HepG2 (cell line): Measurements from ENCODE around the gene L1CAM. TPM values are rescaled to one million over a fixed set of nuclear protein-coding genes. Genes with fewer than 3 reads are reported as not detected.

Experiments used
- ATAC-seq: fragments of 200-7000 bp; cut with Tn5 transposase; 3 replicates; pipeline ENCODE4 v1.9.1; 2020; ENCODE audit warnings: mild to moderate bottlenecking, moderate library complexity
- BruUV-seq: library from RNA; stranded (reverse); fragments of 400-500 nt; replicated peaks from 2 replicates; lab custom pipeline; 2021; lab: Mats Ljungman, UMichigan
- CTCF ChIA-PET: fragments of 300-600 bp; formaldehyde crosslinking; extraction: SDS; loops from one replicate; lab custom pipeline; 2021; ENCODE audit warnings: low total read pairs, inconsistent platforms, low intra/inter-chr PET ratio; lab: Yijun Ruan, JAX
- POLR2A ChIA-PET: fragments of 350-600 bp; sonication (Branson Sonifier 250); formaldehyde crosslinking; loops from one replicate; lab custom pipeline; 2020; ENCODE audit warnings: antibody characterized with exemption, inconsistent platforms; lab: Yijun Ruan, JAX
- DNase-seq: peaks from one replicate; pipeline ENCODE4 v3.0.0-alpha.2; 2015; ENCODE audit warnings: low spot score
- FAIRE-seq: peaks from 3 replicates; lab custom pipeline; 2011; peaks lifted over from hg19 to GRCh38; lab: Jason Lieb, UNC
- H2AFZ ChIP-seq: one replicate; pipeline ENCODE4 v1.6.1; 2011; ENCODE audit warnings: low read length, inconsistent platforms
- H3K27ac ChIP-seq: fragments of 300-600 bp; 3 replicates; pipeline ENCODE4 v1.8.0; 2011; ENCODE audit warnings: mixed run types, mild to moderate bottlenecking, mixed read lengths, low read length, inconsistent platforms; ENCODE audit not compliant: insufficient read depth; ENCODE audit errors: extremely low read length
- H3K27me3 ChIP-seq, 2 experiments: fragments of 200-600 bp in 1 of 2; 2 replicates in 1 of 2; 3 replicates in 1 of 2; pipeline versions ENCODE4 v1.6.0 to v1.8.0; 2011; ENCODE audit warnings: low read length in 2 of 2, mild to moderate bottlenecking in 2 of 2, moderate library complexity in 2 of 2, inconsistent platforms in 1 of 2; ENCODE audit not compliant: insufficient read depth in 2 of 2, control insufficient read depth in 1 of 2
- H3K36me3 ChIP-seq, 2 experiments: fragments of 200-600 bp in 1 of 2; replicated peaks in 1 of 2; 2 replicates in 1 of 2; 3 replicates in 1 of 2; pipeline versions ENCODE4 v1.5.1 to v1.8.0; 2011; ENCODE audit warnings: low read length in 2 of 2, inconsistent platforms in 1 of 2; ENCODE audit not compliant: insufficient read depth in 2 of 2, control insufficient read depth in 1 of 2
- H3K4me1 ChIP-seq: 2 replicates; pipeline ENCODE4 v1.5.1; 2012; ENCODE audit warnings: low read length, inconsistent platforms; ENCODE audit not compliant: insufficient read depth
- H3K4me2 ChIP-seq: 2 replicates; pipeline ENCODE4 v1.6.0; 2011; ENCODE audit warnings: low read depth, low read length, inconsistent platforms
- H3K4me3 ChIP-seq, 3 experiments: fragments of 200-600 bp in 1 of 3; sonication (generic), shearing (Covaris generic) in 1 of 3; replicated peaks in 1 of 3; 2 replicates each; pipeline ENCODE4 v1.5.1; 2011 to 2016; ENCODE audit warnings: low read length in 3 of 3, inconsistent platforms in 2 of 3, low read depth in 2 of 3, mild to moderate bottlenecking in 2 of 3, control low read depth in 1 of 3, mixed read lengths in 1 of 3; ENCODE audit not compliant: insufficient read depth in 1 of 3
- H3K79me2 ChIP-seq: one replicate; pipeline ENCODE4 v1.6.1; 2011; ENCODE audit warnings: low read length, inconsistent platforms; ENCODE audit not compliant: insufficient read depth
- H3K9ac ChIP-seq: 2 replicates; pipeline ENCODE4 v1.6.0; 2011; ENCODE audit warnings: mild to moderate bottlenecking, low read depth, low read length, inconsistent platforms; ENCODE audit not compliant: insufficient read depth
- H3K9me3 ChIP-seq: 2 replicates; pipeline ENCODE4 v1.5.1; 2012; ENCODE audit warnings: mild to moderate bottlenecking, low read length
- H4K20me1 ChIP-seq: 2 replicates; pipeline ENCODE4 v1.6.0; 2011; ENCODE audit warnings: inconsistent platforms, mild to moderate bottlenecking, low read length, moderate library complexity; ENCODE audit not compliant: insufficient read depth
- HES4 ChIP-seq: sonication (generic); formaldehyde crosslinking; IDR thresholded peaks from 2 replicates; pipeline ENCODE4 v1.9.0; 2021; ENCODE audit warnings: mild to moderate bottlenecking, missing genetic modification reagents, borderline replicate concordance
- SKIL ChIP-seq: sonication (generic); formaldehyde crosslinking; IDR thresholded peaks from 2 replicates; pipeline ENCODE4 v1.8.0; 2022; ENCODE audit warnings: missing genetic modification reagents, mild to moderate bottlenecking, moderate library complexity, borderline replicate concordance
- SRF ChIP-seq: IDR thresholded peaks from 2 replicates; pipeline ENCODE4 v1.6.1; 2011; ENCODE audit warnings: mild to moderate bottlenecking, low read depth, low read length, moderate library complexity
- ZFP36L1 ChIP-seq: sonication (generic); formaldehyde crosslinking; IDR thresholded peaks from 2 replicates; pipeline ENCODE4 v1.8.0; 2022; ENCODE audit warnings: mild to moderate bottlenecking, missing genetic modification reagents, moderate library complexity
- ZNF468 ChIP-seq: sonication (generic); formaldehyde crosslinking; IDR thresholded peaks from 2 replicates; pipeline ENCODE4 v1.8.0; 2022; ENCODE audit warnings: mild to moderate bottlenecking, moderate library complexity, missing genetic modification reagents
- ZNF589 ChIP-seq: sonication (generic); formaldehyde crosslinking; conservative IDR thresholded peaks from 2 replicates; pipeline ENCODE4 v1.8.0; 2022; ENCODE audit warnings: mild to moderate bottlenecking, moderate library complexity, missing genetic modification reagents
- ZNF614 ChIP-seq: IDR thresholded peaks from 2 replicates; pipeline ENCODE4 v1.6.1; 2018; ENCODE audit warnings: missing biosample characterization, missing genetic modification reagents, inconsistent platforms, borderline replicate concordance
- ZNF773 ChIP-seq: sonication (generic); formaldehyde crosslinking; IDR thresholded peaks from 2 replicates; pipeline ENCODE4 v1.4.0; 2020; ENCODE audit warnings: missing genetic modification reagents, borderline replicate concordance
- WGBS: methylation state at CpG from one replicate; pipeline ENCODE4 v1.1.6; 2017; ENCODE audit warnings: low lambda C conversion rate; 5-methylcytosine and 5-hydroxymethylcytosine counted together
- in situ Hi-C: cut with HindIII; loops from 2 replicates; pipeline ENCODE4 v1.10.0; 2017; ENCODE audit warnings: low pct_unique_long_range_greater_than_20kb; ENCODE audit not compliant: extremely low pct_ligation_motif_present
- intact Hi-C: fragments of 100-400 bp; cut with micrococcal nuclease; formaldehyde crosslinking; loops from one replicate; pipeline ENCODE4 v1.10.0; 2022; ENCODE audit not compliant: unreplicated experiment
- polyA plus RNA-seq, 8 experiments: library from polyadenylated mRNA; depleted of rRNA in 3 of 8; stranded (reverse) in 7 of 8; unstranded in 1 of 8; fragments of >200 nt; fragmentation: Illumina TruSeq in 4 of 8; extraction: Trizol in 4 of 8; gene quantifications; 2 replicates each; pipeline versions ENCODE4 v1.2.1 to v1.2.3, GENCODE V29; 2011 to 2016; ENCODE audit warnings: low read depth in 4 of 8, missing spikeins in 1 of 8, mixed read lengths in 1 of 8; ENCODE audit not compliant: insufficient read depth in 1 of 8
- total RNA-seq, 5 experiments: library from RNA; depleted of rRNA; stranded (reverse); fragments of >200 nt; fragmentation: Illumina TruSeq; extraction: Trizol; gene quantifications; 2 replicates each; pipeline ENCODE4 v1.2.3, GENCODE V29; 2016; ENCODE audit warnings: low read depth in 1 of 5
- TF ChIP-seq, protein P1 (sequence below): sonication (generic); formaldehyde crosslinking; IDR thresholded peaks from 2 replicates; pipeline ENCODE4 v1.4.0; 2020; ENCODE audit warnings: missing genetic modification reagents, borderline replicate concordance
- TF ChIP-seq, protein P2 (sequence below): IDR thresholded peaks from 2 replicates; pipeline ENCODE4 v1.6.1; 2016; ENCODE audit warnings: low read depth, borderline replicate concordance
- TF ChIP-seq, protein P3 (sequence below): sonication (generic); formaldehyde crosslinking; IDR thresholded peaks from 2 replicates; pipeline ENCODE4 v1.4.0; 2020; ENCODE audit warnings: mild to moderate bottlenecking, missing genetic modification reagents

L1CAM gene
- total and polyA plus RNA-seq, 2 of the 13 experiments (the other 11 are each of a cell fraction or from before 2014, with no cell fraction given): 1.4 to 2.0 TPM

- ChIA-PET POLR2A (no interaction called here), CTCF (no interaction called here)
- no TSS peak for BruUV-seq
- no peaks in the 10 kb centered on the region for H3K79me2 ChIP-seq
- H4K20me1 ChIP-seq: no peaks in the 10 kb centered on the region
- WGBS: no CpG with 5 or more reads among the region's 7 CpGs
- H3K4me1 ChIP-seq: peaks cover 5% of the 10 kb centered on the region; the same call in 1 of the 2 replicates
- no peaks in the 10 kb centered on the region for H3K36me3 ChIP-seq
- H3K9me3 ChIP-seq: no peaks in the 10 kb centered on the region
- no peak for DNase-seq
- intact Hi-C loops (no loop called here), in situ Hi-C loops (no loop called here)
- no peaks in the 10 kb centered on the region for H3K27me3 ChIP-seq
- TF ChIP-seq, protein P1, sequence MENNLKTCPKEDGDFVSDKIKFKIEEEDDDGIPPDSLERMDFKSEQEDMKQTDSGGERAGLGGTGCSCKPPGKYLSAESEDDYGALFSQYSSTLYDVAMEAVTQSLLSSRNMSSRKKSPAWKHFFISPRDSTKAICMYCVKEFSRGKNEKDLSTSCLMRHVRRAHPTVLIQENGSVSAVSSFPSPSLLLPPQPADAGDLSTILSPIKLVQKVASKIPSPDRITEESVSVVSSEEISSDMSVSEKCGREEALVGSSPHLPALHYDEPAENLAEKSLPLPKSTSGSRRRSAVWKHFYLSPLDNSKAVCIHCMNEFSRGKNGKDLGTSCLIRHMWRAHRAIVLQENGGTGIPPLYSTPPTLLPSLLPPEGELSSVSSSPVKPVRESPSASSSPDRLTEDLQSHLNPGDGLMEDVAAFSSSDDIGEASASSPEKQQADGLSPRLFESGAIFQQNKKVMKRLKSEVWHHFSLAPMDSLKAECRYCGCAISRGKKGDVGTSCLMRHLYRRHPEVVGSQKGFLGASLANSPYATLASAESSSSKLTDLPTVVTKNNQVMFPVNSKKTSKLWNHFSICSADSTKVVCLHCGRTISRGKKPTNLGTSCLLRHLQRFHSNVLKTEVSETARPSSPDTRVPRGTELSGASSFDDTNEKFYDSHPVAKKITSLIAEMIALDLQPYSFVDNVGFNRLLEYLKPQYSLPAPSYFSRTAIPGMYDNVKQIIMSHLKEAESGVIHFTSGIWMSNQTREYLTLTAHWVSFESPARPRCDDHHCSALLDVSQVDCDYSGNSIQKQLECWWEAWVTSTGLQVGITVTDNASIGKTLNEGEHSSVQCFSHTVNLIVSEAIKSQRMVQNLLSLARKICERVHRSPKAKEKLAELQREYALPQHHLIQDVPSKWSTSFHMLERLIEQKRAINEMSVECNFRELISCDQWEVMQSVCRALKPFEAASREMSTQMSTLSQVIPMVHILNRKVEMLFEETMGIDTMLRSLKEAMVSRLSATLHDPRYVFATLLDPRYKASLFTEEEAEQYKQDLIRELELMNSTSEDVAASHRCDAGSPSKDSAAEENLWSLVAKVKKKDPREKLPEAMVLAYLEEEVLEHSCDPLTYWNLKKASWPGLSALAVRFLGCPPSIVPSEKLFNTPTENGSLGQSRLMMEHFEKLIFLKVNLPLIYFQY (CRISPR knock-in tag): no peak
- TF ChIP-seq ZNF589: no peak
- no peak for TF ChIP-seq SRF
- TF ChIP-seq SKIL (CRISPR knock-in tag): no peak
- TF ChIP-seq ZNF773 (CRISPR knock-in tag): no peak
- no peak for TF ChIP-seq ZNF614
- TF ChIP-seq ZFP36L1: no peak
- TF ChIP-seq, protein P2, sequence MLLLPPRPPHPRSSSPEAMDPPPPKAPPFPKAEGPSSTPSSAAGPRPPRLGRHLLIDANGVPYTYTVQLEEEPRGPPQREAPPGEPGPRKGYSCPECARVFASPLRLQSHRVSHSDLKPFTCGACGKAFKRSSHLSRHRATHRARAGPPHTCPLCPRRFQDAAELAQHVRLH (CRISPR knock-in tag): no peak
- no peak for TF ChIP-seq ZNF468 (CRISPR knock-in tag)
- TF ChIP-seq, protein P3, sequence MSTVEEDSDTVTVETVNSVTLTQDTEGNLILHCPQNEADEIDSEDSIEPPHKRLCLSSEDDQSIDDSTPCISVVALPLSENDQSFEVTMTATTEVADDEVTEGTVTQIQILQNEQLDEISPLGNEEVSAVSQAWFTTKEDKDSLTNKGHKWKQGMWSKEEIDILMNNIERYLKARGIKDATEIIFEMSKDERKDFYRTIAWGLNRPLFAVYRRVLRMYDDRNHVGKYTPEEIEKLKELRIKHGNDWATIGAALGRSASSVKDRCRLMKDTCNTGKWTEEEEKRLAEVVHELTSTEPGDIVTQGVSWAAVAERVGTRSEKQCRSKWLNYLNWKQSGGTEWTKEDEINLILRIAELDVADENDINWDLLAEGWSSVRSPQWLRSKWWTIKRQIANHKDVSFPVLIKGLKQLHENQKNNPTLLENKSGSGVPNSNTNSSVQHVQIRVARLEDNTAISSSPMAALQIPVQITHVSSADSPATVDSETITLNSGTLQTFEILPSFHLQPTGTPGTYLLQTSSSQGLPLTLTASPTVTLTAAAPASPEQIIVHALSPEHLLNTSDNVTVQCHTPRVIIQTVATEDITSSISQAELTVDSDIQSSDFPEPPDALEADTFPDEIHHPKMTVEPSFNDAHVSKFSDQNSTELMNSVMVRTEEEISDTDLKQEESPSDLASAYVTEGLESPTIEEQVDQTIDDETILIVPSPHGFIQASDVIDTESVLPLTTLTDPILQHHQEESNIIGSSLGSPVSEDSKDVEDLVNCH (CRISPR knock-in tag): no peak
- no peak for TF ChIP-seq HES4 (CRISPR knock-in tag)
- no peak overlapping the region for H2AFZ ChIP-seq
- no peak for FAIRE-seq
- ATAC-seq: no peak
- no peak overlapping the region for H3K9ac ChIP-seq
- no peak overlapping the region for H3K27ac ChIP-seq
- no peak overlapping the region for H3K4me2 ChIP-seq
- no peak overlapping the region for H3K4me3 ChIP-seq
Observed at GRCh38 chrX:153873282-153874084, 12.5 kb downstream of the L1CAM start.
